ENCODE data around the gene AP3M1. TPM values are rescaled to one million over a fixed set of nuclear protein-coding genes. Genes with fewer than 3 reads are reported as not detected.

Gene AP3M1
- total RNA-seq, 4 donors from 2014 or later = 19.7 to 24.7 (median 21.1) TPM

GRCh38 chr10:74078037-74078436, 72.6 kb downstream of the AP3M1 start:
- Histone ChIP-seq H3K27me3 (no peaks in the 10 kb centered on the region), H3K9me3 (no peaks in the 10 kb centered on the region), H3K36me3 (peaks cover 38% of the 10 kb centered on the region), H3K4me1 (peaks cover 15% of the 10 kb centered on the region), H3K4me3 (no peak overlapping the region), H3K27ac (no peak overlapping the region)
- DNase-seq (ENCODE audit: low spot score in 2 of 2) = no peak
- 73% methylated on average over 1 of the region's 1 CpG for WGBS
- TF ChIP-seq POLR2A (IDR thresholded peaks at IDR 0.05) (no peak), POLR2AphosphoS5 (IDR thresholded peaks at IDR 0.05) (no peak), EP300 (IDR thresholded peaks at IDR 0.05) (no peak)
- TF ChIP-seq, protein P1, sequence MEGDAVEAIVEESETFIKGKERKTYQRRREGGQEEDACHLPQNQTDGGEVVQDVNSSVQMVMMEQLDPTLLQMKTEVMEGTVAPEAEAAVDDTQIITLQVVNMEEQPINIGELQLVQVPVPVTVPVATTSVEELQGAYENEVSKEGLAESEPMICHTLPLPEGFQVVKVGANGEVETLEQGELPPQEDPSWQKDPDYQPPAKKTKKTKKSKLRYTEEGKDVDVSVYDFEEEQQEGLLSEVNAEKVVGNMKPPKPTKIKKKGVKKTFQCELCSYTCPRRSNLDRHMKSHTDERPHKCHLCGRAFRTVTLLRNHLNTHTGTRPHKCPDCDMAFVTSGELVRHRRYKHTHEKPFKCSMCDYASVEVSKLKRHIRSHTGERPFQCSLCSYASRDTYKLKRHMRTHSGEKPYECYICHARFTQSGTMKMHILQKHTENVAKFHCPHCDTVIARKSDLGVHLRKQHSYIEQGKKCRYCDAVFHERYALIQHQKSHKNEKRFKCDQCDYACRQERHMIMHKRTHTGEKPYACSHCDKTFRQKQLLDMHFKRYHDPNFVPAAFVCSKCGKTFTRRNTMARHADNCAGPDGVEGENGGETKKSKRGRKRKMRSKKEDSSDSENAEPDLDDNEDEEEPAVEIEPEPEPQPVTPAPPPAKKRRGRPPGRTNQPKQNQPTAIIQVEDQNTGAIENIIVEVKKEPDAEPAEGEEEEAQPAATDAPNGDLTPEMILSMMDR (IDR thresholded peaks at IDR 0.05) = no peak

GRCh38 chr10:74077416-74077815, 73.2 kb downstream of the AP3M1 start:
- TF ChIP-seq POLR2A (IDR thresholded peaks at IDR 0.05) (no peak), EP300 (IDR thresholded peaks at IDR 0.05) (no peak), POLR2AphosphoS5 (IDR thresholded peaks at IDR 0.05) (no peak)
- TF ChIP-seq, protein P1 (IDR thresholded peaks at IDR 0.05) = no peak
- no peak for DNase-seq (ENCODE audit: low spot score in 2 of 2)
- 93% methylated on average over 4 of the region's 4 CpGs for WGBS

GRCh38 chr10:74076961-74077360, 73.7 kb downstream of the AP3M1 start:
- 86% methylated on average over 2 of the region's 2 CpGs for WGBS
- DNase-seq (ENCODE audit: low spot score in 2 of 2) = no peak
- peaks cover 15% of the 10 kb centered on the region for H3K4me1 ChIP-seq
- H3K9me3 ChIP-seq = no peaks in the 10 kb centered on the region
- TF ChIP-seq POLR2AphosphoS5 (IDR thresholded peaks at IDR 0.05) (no peak), EP300 (IDR thresholded peaks at IDR 0.05) (no peak), POLR2A (IDR thresholded peaks at IDR 0.05) (no peak)
- TF ChIP-seq, protein P1 (IDR thresholded peaks at IDR 0.05) = no peak
- no peak overlapping the region for H3K4me3 ChIP-seq
- H3K27me3 ChIP-seq = no peaks in the 10 kb centered on the region
- H3K36me3 ChIP-seq = peaks cover 36% of the 10 kb centered on the region
- H3K27ac ChIP-seq = no peak overlapping the region

More at GRCh38 chr10:74077416-74077815, 73.2 kb downstream of the AP3M1 start:
- Histone ChIP-seq H3K4me3 (no peak overlapping the region), H3K27me3 (no peaks in the 10 kb centered on the region), H3K36me3 (peaks cover 38% of the 10 kb centered on the region), H3K27ac (no peak overlapping the region), H3K9me3 (no peaks in the 10 kb centered on the region), H3K4me1 (peaks cover 15% of the 10 kb centered on the region)

DNA sequence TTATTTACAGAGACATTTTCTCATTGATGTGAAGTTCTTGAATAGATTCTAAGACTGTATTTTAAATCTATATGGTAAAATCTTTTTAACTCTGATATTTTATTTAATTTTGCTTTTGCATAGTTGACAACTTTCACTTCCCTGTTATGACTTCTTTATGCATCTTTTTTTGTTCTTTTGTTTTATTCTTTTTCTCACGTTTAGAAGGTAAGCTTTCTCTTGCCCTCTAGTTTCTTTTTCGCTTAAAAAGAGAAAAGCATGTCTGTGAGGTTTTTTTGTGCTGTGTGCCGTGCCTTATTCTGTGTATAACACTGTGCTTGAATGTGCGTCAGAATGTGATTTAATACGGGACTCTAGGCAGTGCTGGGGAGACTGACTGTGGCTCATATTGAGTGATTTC, 74.7 kb downstream of the AP3M1 start:
- peaks cover 11% of the 10 kb centered on the region for H3K4me1 ChIP-seq

GRCh38 chr10:74072503-74072902, 78.1 kb downstream of the AP3M1 start:
- TF ChIP-seq, protein P1 (IDR thresholded peaks at IDR 0.05) = no peak
- no peak for TF ChIP-seq EP300 (IDR thresholded peaks at IDR 0.05)
- no peak for TF ChIP-seq POLR2A (IDR thresholded peaks at IDR 0.05)
- TF ChIP-seq POLR2AphosphoS5 (IDR thresholded peaks at IDR 0.05) = no peak
- H3K4me3 ChIP-seq = no peak overlapping the region
- no peak for DNase-seq (ENCODE audit: low spot score in 2 of 2)
- WGBS = 87% methylated on average over 6 of the region's 6 CpGs
- no peak overlapping the region for H3K27ac ChIP-seq
- no peaks in the 10 kb centered on the region for H3K9me3 ChIP-seq
- H3K4me1 ChIP-seq = peaks cover 13% of the 10 kb centered on the region
- H3K36me3 ChIP-seq = peaks cover 39% of the 10 kb centered on the region
- H3K27me3 ChIP-seq = no peaks in the 10 kb centered on the region

More for the DNA sequence above, 74.7 kb downstream of the AP3M1 start:
- TF ChIP-seq, protein P1 (IDR thresholded peaks at IDR 0.05) = no peak
- TF ChIP-seq POLR2AphosphoS5 (IDR thresholded peaks at IDR 0.05) = no peak
- TF ChIP-seq EP300 (IDR thresholded peaks at IDR 0.05) = no peak
- no peak for TF ChIP-seq POLR2A (IDR thresholded peaks at IDR 0.05)
- Histone ChIP-seq H3K36me3 (peaks cover 36% of the 10 kb centered on the region), H3K27me3 (no peaks in the 10 kb centered on the region), H3K9me3 (no peaks in the 10 kb centered on the region), H3K27ac (no peak overlapping the region), H3K4me3 (no peak overlapping the region)
- DNase-seq (ENCODE audit: low spot score in 2 of 2) = no peak
- whole genome bisulfite sequencing = 94% methylated on average over 5 of the region's 5 CpGs

All from suprapubic skin (tissue), 4 donors.